ENCODE data around the gene UNC13B.

DNA sequence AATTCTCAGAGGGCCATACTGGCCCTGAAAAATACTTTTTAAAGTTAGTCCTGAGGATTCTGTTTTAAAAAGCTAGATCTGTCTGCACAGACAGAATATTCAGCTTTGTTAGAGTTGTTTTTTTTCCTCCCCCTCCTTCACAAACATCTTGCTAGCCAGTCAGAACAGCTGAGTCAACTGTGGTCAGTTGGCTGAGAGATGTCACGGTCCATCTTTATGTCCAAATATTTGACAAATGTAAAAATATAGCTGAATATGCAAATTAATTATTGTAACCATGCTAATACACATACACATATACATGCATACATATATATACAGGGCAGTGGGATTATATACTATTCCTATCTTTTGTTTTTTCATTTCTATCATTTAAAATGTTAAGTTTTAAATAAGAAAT lies 33.9 kb downstream of the UNC13B start:
- TF ChIP-seq CTCF (IDR thresholded peaks at IDR 0.05) (no peak), POLR2A (IDR thresholded peaks at IDR 0.05) (no peak)
